Left lobe of liver (tissue), 2 donors: ENCODE results near the gene DPM2. TPM values are rescaled to one million over a fixed set of nuclear protein-coding genes. Genes with fewer than 3 reads are reported as not detected.

Source experiments
- ATAC-seq: fragments of 200-7000 bp; cut with Tn5 transposase; one replicate; pipeline ENCODE4 v1.9.1; 2020; ENCODE audit warnings: mild to moderate bottlenecking, moderate library complexity
- DNase-seq: peaks from one replicate; pipeline ENCODE4 v3.0.0-alpha.2; 2020; ENCODE audit warnings: low spot score
- total RNA-seq: library from RNA; stranded (reverse); gene quantifications from one replicate; pipeline ENCODE4 v1.2.1, GENCODE V29; 2021
- donor health status: DM: no; HTN: no; CAD: no; lungs with moderate emphysema.
- donor health status: DM: no; HTN: yes; CAD: no.

Gene DPM2
- total RNA-seq, 1 donor from 2014 or later = 12.4 TPM

DNA sequence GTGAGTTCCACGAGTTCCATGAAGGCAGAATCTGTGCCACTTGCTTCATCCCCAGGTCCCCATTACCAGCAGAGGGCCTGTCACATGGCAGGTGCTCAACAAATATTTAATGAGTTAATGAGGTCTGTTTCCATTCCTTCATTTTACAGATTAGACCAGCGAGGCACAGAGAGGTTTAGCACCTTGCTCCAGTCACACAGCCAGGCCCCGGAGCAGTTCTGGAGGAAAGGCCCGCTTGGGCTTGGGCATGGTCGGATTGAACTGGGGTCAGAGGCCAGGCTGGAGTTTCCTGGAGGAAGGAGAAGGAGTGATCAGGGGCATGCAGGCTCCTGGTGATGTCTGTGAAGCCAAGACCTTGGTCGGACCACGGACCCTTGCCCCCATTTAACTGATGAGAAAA, 16.9 kb downstream of the DPM2 start:
- ATAC-seq (no peak), DNase-seq (no peak)

DNA sequence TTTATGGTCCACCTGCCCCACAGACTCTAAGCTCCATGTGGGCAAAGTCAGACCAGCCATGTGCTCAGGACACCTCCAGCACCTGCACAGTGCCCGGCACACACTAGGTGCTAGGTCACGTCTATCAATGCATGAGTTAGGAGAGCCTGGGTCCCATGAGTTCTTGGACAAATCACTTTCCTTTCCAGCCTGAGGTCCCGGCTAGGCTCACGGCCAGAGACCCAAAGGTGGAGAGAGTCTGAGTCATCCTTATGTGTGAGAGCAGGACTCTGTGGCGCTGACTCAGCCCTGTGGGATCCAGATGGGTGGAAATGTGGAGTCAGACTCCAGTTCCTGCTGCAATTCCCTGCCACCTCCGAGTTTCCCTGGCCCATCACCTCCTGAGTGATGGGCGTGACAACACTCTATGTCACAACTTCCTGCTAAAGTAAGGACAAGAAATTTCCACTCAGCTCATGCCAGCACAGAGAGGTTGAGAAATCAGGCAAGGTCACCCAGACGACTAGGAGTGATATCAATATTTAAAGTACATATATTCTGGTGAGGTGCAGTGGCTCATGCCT, 18.3 kb downstream of the DPM2 start:
- ATAC-seq (peak; percentile 13), DNase-seq (peak; percentile 69)

DNA sequence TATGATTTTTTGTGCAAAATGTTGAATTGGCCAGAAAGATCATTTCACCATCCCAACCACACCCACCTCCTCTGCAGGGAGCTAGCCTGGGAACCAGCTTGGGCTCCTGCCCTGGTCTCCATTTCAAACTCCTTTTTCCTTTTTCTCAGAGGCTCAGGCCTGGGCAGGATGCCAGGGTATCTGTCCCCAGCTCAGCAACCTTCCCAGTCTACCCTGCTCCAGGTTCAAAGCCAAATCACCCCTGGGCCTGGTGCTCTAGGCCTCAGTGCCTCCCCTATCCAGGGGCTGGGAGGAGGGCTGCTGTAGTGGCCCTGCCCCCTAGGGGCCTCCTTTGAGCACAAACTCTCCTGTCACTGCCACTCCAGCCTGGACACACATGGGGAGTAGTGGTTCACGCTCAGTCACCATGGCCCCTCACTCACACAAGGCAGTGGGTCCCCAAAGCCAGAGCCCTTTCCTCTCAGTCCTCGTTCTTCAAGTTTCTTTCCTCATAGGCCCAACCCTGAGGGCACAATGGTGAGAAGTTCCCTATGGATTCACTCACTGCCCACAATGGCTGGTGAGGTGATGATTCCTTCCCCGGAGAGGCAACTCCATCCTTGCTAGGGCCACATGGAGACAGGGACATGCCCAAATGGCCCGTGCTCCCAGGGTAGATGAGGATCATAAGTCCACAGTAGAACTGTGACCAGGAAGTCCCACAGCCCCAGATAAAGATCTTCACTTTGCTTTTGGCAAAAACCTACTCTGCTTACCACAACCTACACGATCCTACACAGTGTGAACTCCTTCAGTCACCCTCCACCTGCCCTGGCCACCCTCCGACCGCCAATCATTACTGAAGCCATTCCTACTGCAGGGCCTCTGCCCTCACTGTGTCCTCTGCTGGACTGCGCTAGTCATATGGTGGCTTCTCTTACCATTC, 19.2 kb downstream of the DPM2 start:
- ATAC-seq = no peak
- DNase-seq = no peak

DNA sequence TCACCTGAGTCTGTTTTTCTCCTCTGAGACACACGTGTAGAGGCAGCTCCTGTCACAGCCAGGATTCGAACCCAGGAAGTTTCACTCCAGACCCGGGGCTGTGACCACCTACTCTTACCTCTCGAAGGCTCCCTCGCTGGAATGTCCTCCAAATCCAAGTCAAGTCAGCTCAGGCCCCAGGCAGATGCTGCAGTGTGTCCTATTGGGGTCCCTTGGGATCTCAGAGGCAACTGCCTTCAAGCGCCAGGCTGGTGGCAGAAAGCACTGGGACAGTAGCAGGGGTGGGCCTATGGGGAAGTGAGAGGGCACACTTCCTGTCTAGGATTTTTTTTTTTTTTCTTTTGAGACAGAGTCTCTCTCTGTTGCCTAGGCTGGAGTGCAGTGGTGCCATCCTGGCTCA, 20.1 kb downstream of the DPM2 start:
- ATAC-seq (no peak), DNase-seq (no peak)

DNA sequence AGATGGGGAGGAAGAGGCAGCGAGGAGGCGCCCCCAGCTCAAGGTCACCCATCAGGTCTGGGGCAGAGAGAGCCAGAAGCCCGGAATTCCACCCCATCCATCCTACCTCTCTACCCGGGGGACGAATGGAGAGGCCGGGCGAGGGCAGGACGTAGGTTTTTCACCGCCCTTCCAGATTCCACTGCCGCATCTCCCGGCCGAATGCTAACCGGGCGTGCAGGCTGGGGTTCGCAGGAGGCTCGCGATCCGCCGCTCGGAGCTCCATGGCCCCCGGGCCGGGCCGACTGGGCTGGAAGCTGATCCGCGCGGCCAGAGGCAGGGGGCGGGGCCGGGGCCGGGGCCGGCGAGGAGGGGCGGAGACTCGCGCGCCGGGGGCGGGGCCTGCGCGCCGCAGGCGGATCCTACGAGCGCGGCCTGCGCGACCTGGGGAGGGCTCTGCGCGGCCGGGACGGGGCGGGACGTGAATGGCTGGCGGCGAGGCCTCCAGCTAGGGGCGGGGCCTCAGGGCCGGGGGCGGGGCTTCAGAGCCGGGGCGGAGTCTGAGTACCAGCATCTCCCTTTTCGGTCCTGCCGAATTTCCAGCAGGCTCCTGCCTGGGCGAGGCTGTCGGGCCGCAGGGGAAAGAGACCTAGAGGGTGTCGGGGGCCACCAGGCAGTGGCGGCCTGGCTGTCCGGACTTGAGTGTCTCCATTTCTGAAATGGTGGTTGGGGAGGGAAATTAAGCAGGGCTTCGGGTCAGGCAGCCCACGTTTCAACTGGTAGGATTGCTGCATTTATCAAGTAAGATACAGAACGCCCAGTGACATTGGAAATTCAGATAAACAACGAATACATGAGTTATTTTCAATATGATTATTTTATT, 20.7 kb downstream of the DPM2 start, which contains the start of gene ST6GALNAC4:
ST6GALNAC4 (minus strand) TSS at position 322 of the 862 bp plus-strand sequence. CDS start 622 bp downstream, outside the sequence.
- DNase-seq = peak; percentile 96
- ATAC-seq = peak; percentile 92

DNA sequence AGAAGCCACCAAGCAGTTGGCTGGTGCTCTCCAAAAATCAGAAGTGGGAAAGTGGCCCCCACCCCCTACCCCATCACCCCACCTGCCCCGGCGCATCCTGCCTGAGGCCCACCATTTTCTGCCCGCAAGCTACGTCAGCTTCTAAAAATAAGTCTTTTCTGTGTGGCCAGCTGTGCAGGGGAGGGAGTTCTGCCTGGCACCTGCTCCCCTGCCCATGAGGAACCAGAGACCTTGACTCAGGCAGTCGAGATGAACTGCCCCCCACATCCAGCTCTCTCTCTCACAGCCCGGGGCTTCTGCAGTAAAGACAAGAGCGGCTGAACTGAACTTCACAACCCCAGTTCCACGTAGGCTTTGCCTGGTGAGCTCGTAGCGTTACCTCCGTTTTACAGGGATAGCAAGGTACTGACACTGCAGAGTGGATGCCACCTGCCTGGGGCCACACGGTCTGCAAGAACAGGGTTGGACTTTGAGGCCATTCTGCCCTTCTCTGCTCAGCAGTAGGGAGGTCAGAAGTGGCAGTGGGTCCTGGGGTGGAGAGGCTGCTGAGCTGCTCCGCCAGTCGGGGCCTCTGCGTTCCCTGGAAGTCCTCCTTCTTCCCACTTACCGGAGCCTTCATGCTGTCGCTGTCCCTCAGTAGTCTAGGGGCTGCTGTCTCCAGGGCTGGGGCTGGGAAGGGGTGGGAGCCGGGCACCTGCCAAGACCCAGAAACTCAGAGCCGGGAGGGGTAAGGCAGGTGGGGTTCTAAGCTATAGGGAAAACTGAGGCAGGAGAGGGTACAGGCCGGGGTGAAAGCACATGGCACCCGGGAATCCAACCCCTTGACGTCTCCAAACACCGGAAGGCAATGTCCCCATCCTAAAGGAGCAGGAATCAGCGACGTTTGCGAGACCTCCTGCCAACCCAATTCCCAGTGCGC, 21.6 kb downstream of the DPM2 start:
- DNase-seq = no peak
- peak; percentile 35 for ATAC-seq

DNA sequence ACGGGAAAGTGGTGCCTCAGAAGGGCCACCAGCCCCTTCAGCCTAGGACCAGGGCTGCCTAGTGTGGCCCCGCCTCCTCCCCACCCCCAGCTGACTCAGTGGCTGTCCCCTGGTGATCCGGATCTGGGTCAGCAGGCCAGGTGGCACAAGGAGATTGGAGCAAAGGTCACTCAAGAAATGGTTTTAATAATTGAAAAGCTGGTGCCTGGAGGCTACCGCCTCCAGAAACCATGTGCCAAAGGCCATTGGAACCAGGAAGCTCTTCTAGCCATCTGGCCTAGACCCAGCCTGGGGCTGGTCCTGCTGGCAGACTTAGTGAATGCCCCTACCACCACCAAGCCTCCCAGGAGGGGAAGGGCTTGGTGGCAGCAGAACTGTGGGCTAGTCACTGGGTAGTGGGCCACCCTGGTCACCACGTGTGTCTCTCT, 22.3 kb downstream of the DPM2 start:
- DNase-seq = no peak
- ATAC-seq = no peak

DNA sequence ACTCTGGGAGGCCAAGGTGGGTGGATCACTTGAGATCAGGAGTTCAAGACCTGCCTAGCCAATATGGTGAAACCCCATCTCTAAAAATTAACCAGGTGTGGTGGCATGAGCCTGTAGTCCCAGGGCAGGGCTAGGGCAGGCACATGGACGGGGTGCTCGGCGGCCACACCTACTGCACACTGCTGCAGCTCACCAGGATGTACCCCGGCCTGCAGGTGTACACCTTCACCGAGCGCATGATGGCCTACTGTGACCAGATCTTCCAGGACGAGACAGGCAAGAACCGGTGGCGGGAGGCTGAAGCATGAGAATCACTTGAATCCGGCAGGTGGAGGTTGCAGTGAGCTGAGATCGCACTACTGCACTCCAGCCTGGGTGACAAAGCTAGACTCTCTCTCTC, 24.0 kb downstream of the DPM2 start:
- ATAC-seq = no peak
- no peak for DNase-seq

DNA sequence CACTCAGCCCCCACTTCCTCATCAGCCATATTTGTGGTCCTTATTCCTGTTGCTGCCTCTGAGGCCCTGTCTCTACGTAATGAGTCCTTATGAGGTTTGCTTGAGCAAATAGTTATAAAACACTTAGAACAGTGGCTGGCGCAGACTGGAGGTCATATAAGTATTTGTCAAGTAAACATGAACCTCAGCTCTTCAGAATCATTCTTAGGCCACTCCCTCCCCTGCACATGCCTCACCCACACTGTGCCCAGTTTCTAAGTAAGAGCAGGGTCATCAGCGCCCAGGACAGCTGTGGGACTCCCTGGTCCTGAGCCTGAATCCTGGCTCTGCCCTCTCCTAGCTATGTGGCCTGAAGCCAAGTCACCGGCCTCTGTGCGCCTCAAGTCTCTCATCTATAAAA, 24.8 kb downstream of the DPM2 start:
- no peak for DNase-seq
- no peak for ATAC-seq

DNA sequence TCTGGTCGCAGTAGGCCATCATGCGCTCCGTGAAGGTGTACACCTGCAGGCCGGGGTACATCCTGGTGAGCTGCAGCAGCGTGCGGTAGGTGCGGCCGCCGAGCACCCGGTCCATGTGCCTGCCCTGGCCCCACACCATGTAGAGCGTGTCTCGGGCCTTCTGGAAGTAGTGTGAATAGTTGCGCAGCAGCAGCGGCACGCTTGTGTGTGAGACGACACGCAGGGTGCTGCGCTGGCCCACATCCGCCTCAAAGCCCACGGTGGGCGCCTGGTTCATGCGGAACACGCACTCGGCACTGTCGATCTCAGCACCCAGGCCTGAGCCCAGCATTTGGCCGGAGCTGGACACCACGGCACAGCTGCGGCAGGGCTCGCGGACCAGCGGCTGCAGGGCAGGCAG, 25.4 kb downstream of the DPM2 start:
- ATAC-seq (no peak), DNase-seq (no peak)

DNA sequence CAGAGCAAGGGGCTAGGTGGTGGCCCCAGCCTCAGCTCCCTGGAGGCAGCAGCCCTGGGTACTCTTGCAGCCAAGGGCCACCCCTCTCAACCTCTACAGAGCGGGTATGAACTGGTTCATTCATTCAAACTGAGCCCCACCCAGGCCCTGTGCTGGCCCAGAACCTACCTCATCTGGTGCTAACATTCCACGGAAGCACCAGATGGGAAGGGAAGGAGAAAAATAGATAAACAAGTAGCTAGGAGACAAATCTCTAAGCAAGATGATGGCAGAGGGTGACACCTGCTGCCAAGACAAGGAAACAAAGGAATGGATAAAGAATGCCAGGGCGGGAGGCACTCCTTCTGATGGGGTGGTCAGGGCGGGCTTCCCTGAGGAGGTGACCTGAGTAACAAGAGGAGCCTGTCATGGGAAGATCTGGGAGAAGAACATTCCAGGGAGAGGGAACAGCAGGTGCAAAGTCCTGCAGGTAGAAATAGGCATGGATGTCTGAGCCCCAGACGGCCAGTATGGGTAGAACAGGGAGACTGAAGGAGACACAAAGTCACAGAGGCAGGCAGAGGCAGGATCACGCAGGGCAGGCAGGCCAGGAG, 26.9 kb downstream of the DPM2 start:
- DNase-seq = no peak
- ATAC-seq = no peak

DNA sequence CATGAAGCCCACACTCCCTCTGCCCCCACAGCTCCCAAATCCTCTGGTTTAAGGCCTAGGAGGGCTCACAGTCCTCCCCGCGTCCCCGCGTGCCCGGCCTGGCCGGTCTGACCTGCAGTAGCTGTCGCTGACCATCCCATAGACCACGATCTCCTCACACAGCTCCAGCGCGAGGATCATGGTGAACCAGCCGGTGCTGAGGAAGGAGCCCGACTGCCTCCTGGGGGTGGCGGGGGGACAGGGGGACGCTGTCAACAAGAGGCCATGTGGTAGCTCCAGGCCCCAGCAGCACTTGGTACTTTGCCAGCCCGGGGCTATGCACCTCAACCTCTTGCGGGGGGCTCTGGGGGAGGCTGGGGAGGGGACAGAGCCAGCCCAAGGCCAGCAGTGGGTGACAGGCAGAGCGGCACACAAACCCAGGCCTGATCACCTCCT, 27.8 kb downstream of the DPM2 start:
- ATAC-seq = no peak
- DNase-seq = no peak

DNA sequence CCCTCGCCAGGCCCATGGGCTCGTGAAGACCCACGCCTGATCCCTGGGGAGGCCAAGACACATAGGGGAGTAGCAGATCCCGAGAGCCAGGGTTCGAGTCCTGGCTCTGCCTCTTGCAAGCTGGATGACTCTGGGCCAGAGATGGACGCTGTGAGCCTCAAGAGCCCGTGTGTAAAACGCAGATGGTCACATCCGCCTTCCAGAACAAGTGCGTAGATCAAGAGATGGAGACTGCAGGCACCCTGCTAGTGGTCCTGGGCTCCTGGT, 29.1 kb downstream of the DPM2 start:
- no peak for DNase-seq
- no peak for ATAC-seq

DNA sequence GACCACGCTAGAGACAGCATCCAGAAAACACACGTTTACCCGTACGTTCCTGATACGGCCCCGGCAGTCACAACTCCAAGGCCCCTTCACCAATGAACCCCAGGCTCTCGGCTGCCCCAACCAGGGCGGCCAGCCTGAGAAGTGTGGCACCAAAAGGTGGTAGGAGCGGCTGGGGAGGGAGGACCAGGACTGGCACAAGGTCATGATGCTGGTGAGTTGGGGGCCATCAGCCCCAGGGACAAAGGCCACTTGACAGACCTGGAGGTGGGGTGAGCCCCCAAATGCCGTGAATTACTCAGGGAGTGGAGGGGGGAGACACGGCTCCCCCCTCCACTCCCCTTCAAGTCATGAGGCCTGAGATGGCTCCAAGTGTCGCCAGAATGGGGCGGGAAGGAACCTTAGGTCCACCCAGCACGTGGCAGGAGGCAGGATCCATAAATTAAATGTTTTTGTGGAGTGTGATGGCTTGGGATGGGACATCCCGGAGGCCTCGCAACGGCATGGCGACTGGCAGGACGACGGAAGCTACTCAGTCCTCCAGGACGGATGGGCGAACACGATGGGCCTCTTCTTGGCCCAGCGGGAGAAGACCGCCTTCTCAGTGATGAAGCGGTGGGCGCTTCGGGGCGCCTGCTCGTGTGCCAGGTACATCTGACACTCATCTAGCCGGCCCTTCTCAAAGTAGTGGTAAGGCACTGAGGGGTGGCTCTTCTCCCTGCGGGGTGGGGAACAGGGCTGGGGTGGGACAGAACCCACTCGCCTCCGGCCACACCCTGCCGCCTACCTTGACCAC, 29.6 kb downstream of the DPM2 start:
- no peak for ATAC-seq
- DNase-seq = no peak

DNA sequence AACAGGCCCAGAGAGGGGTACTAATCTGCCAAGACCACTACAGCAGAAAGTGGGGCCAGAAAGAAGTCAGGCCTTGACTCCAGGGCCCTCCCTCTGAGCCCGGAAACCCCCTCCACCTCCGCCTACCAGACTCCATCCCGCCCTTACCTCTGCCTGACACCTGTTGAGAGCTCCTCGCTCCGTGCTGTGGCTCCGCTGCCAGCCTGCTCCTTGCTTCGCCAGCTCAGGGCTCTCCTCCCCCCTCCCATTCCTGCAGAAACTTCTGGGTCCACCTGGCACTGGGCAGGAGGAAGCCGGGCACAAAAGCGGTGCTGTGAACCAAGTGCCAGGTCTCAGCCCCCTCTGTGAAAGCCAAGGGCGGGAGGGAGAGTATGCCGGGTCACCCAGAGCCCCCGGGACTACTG, 31.9 kb downstream of the DPM2 start:
- DNase-seq (no peak), ATAC-seq (no peak)

DNA sequence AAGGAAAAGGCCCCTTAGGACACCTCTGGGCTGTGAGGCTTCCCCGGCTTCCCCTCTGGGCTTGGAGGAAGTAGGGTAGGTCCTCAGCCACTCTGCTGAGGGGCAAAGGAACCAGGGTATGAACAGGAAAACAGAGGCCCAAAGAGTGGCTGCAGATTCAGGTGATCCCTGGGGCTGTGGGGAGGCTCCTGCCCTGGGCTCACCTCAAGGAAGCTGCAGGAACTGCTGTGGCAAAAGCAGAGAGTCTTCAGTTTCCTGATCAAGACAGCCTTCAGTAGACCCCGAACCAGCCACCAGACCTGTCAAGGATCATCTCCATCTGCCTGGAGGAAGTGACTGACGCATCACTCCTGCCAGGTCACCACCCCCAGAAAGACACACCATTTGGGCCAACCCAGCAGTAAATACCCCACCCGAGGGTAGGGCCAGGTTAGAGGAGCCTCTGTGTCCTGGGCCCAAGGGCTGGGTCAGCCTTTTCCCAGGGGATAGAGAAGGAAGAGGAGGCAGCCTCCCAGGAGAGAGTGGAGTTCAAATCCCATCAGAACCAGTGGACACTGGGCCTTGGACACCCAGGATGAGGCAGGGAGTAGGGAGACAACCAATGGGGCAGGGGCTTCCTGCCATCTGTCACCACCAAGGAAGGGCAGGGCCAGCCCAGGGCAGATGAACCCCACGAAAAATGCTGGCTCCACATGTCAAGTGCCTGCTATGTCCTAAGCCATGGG, 32.5 kb downstream of the DPM2 start:
- ATAC-seq (peak; percentile 13), DNase-seq (no peak)

DNA sequence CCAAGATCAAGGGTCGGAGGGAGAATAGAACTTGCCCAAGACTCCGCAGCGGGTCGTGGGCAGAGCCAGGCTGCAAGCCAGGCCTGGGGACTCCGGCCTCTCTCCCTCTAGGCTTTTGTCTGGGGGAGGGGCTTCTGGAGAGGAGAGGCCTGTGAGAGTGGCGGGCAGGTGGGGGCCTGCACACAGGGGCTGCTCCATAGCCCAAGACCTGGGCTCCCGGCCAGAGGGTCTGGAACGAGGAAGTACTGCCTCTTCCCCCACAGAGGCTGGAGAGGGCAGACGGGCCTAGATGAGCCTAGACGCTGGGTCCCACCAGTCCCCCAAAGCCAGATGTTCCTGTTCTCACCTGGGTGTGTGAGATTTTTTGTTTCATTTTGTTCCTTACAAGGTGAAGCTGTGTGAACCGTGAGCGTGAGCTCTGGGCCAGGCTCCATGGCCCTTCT, 33.1 kb downstream of the DPM2 start:
- no peak for DNase-seq
- peak; percentile 45 for ATAC-seq
